HG03139 (cell line): ENCODE results near the gene WDR5.

Experiments
- ATAC-seq: cut with Tn5 transposase; IDR thresholded peaks from one replicate; pipeline ENCODE4 v1.9.1; 2021; ENCODE audit not compliant: unreplicated experiment

WDR5 gene

GRCh38 chr9:134172198-134173126 is 36.6 kb downstream of the WDR5 start:
- no peak for ATAC-seq

- no peak for ATAC-seq
Measured at GRCh38 chr9:134173127-134174072, 37.5 kb downstream of the WDR5 start.

DNA sequence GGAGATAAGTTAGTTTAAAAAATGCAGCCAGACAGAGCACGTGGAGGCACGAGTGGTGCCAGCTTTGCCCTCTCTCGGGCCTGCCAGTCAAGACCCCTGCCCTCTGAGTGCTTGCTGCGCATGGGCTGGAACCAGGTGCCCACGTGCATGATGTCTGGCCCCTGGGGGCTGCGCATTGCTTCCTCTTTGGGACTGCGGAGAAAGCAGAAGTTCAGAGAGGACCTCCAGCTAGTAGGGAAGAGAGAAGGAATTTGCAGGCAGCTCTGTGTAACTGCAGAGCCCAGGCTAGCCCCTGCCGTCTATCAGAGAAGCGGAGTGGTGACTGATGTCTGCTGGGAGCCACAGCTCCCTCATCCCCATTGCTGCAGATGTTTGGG is 38.2 kb downstream of the WDR5 start:
- no peak for ATAC-seq

- ATAC-seq: no peak
Measured at GRCh38 chr9:134174526-134175290, 38.8 kb downstream of the WDR5 start.

DNA sequence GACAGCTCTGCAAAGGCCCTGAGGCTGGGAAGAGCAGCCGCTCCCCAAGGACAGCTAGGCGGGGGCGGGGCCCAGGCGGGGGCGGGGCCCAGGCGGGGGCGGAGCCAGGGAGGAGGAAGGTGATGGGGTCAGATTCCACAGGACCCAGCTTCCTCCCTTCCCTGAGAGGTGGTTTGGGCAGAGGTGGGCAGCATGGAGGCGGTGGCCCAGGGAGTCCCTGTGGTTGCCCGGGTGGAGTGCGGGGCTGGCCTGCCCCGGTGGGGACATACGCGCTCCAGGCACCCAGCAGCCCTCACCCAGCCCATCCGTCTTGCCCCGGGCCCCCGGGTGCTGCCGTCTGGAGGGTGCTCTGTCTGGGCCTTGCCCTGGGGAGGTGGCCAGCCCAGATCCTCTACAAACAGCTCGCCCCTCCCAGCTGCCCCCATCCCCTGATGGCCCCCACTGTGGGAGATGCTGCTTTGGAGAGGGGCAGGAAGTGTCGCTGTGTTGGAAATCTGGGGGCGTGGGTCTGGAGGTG is 39.5 kb downstream of the WDR5 start:
- ATAC-seq: no peak

DNA sequence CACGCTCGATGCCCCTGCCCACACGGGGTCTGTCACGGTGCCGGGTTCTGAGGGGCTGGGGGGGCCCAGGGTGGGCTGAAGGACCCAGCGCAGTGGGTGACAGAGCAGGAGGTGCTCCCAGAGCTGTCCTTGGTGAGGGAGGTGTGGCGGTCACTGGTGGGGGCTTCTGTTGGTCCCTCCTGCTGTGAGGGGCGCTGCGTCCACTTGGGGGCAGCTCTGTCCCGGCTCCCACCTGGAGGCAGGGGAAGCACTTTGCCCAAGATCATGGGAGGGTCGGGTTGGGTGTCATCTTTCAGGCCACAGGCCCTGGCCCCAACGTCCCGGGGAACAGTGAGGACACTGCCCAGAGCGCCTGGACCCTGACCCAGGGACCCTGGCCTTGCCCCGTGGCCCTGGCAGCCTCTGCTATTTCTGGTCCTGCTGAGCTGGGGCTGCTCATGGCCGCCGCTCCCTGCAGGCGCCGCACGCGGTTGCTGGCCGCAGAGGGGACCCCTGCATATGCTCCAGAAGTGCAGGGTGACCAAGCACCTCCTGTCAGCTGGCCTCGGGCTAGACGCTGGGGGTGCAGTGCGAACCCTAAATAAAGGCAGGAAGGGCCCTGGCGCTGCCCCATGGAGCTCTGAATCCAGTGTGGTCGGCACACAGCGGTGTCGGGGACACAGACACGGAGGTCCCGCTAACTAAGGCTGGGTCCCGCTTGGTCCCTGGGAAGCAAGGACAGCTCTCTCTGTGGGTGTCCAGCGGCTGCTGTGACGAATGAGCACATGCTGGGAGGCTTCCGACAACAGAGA is 40.1 kb downstream of the WDR5 start:
- ATAC-seq: no peak

- ATAC-seq: no peak
Measured at GRCh38 chr9:134176599-134176968, 40.7 kb downstream of the WDR5 start.

GRCh38 chr9:134177186-134177585 is 41.3 kb downstream of the WDR5 start:
- no peak for ATAC-seq

- ATAC-seq: no peak
Measured at GRCh38 chr9:134177624-134178393, 41.9 kb downstream of the WDR5 start.

- ATAC-seq: no peak
Measured at GRCh38 chr9:134178394-134178767, 42.5 kb downstream of the WDR5 start.

GRCh38 chr9:134178768-134179551 is 43.1 kb downstream of the WDR5 start:
- no peak for ATAC-seq

DNA sequence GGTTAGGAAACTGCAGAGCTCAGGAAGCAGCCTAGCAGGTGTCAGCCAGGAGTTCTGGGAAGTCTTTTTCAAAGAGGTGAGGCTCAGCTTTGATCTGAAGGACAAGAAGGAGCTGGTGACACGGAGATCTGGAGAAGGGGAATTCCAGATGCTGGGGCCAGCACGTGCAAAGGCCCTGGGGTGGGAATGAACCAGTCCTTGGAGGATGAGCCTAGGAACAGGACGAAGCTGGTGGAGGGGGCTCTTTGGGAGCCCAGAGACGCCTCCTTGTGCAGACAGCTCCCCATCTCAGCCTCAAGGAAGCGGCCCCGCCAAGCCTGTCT is 43.7 kb downstream of the WDR5 start:
- no peak for ATAC-seq

DNA sequence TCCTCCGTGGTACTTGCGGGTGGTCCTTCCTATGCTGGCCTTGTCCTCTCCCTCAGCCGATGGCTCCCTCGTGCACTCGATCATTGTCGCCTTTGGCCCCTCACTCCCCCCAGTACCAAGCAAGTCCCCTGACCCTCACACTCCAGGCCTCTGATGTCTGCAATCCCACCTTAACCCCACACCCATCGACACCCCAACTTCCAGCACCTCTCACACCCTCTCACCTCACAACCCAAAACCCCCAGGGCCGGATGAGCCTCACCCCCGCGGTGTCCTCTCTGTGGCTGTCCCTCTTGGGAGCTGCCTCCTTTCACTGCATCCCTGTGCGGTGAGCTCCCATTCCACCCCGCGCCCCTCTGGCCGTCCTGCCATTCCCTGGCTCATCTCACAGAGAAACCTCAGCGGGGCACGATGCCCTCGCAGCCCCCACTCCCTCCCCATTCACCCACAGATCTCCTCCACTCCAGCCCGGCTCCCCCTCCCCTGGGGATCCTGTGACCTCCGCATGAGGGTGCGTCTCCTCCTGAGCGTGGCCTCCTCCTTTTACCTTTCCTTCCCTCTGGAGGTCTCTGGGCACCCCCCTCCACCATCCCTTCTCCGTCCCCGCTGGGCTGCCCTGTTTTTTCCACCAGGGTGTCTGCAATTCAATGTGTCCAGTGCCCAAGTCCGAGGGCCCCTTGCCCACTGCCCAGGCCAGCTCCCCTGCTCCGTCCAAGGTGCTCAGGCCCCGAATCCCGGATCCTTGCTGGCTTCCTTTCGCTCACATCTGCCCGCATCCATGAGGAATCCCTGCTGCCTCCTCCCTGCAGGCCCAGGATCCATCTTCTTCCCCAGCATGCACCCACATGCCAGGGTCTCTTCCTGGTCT is 44.3 kb downstream of the WDR5 start:
- no peak for ATAC-seq

GRCh38 chr9:134180786-134181647 is 45.1 kb downstream of the WDR5 start:
- ATAC-seq: no peak

GRCh38 chr9:134181648-134182034 is 45.8 kb downstream of the WDR5 start:
- no peak for ATAC-seq

- no peak for ATAC-seq
Measured at GRCh38 chr9:134182554-134183085, 46.7 kb downstream of the WDR5 start.
